ENCODE data around the gene RPS24. TPM values are rescaled to one million over a fixed set of nuclear protein-coding genes. Genes with fewer than 3 reads are reported as not detected.

RPS24 gene
- total RNA-seq, 1 experiment from 2014 or later, result 9,576 TPM

DNA sequence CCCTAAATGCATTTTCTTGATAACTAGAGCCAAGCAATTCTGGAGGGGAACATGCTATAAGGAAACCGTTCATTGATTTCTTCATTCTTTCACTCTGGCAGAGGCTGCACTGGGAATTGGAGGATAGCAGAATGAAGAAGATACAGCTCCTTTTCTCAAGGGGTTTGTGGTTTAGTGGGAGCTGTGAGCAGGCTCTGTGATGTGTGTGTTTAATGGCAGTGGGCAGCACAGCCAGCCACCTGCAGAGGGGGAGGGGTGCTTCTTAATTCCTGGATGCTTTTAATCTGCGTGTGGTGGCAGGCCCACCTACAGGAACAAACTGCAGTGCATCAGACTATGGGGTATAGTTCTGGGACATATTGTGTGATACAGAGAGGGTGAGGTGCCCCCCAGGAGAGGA, 31.9 kb downstream of the RPS24 start:
- Histone ChIP-seq H3F3A (ENCODE audit: low read length, unreplicated experiment) (no peaks in the 10 kb centered on the region), H4K20me1 (ENCODE audit: low read length) (no peaks in the 10 kb centered on the region)
- DNase-seq, result no peak

DNA sequence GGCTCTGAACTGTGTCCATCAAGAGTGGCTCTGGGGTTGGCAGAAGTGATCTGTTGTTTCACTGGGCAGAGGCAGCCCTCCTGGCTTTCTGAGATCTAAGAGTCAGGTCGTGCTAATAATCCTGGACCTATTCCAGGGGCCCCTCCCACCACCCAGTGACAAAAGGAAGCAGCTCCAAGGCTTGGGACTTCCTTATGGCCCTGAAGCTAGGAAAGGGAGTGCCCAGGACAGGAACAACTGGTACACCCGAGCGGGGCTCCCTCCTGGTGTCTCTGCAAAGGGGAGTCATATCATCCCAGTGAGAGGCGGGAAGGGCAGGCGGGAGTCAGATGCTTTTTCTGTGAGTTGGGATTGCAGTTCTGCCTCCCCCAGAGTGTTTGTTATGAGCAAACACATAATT, 32.3 kb downstream of the RPS24 start:
- CTCF ChIA-PET, result interaction anchor here (0.6 kb wide), 1 partner anchor 16 kb away, joined by 4 read pairs; no protein-coding TSS in a partner anchor
- no peaks in the 10 kb centered on the region for H4K20me1 ChIP-seq (ENCODE audit: low read length)
- no peaks in the 10 kb centered on the region for H3K36me3 ChIP-seq (ENCODE audit: low read depth, low read length)

More for the DNA sequence above, 31.9 kb downstream of the RPS24 start:
- H3K9me3 ChIP-seq (ENCODE audit: low read length), result no peaks in the 10 kb centered on the region
- peaks cover 5% of the 10 kb centered on the region; the same call in 1 of the 2 replicates for H3K4me1 ChIP-seq (ENCODE audit: insufficient read depth, low read length)
- intact Hi-C loops (cut with micrococcal nuclease), result no loop called here
- CTCF ChIA-PET, result interaction anchor here (0.6 kb wide), 1 partner anchor 15 kb away, joined by 4 read pairs; no protein-coding TSS in a partner anchor
- H3K36me3 ChIP-seq (ENCODE audit: low read depth, low read length), result no peaks in the 10 kb centered on the region
- H3K9ac ChIP-seq (ENCODE audit: low read length), result no peak overlapping the region
- ATAC-seq, result no peak; the same call in 1 of the 2 replicates
- BruUV-seq (replicated peaks), result no TSS peak
- H2AFZ ChIP-seq (ENCODE audit: low read length), result no peak overlapping the region
- H3K4me2 ChIP-seq (ENCODE audit: low read length), result no peak overlapping the region
- no peak overlapping the region for H3K4me3 ChIP-seq (ENCODE audit: low read length)
- no peaks in the 10 kb centered on the region for H3K27me3 ChIP-seq (ENCODE audit: low read length)
- H3K27ac ChIP-seq (ENCODE audit: low read length), result no peak overlapping the region
- POLR2A ChIA-PET (ENCODE audit: unreplicated experiment), result no interaction called here
- TF ChIP-seq EZH2 (IDR thresholded peaks at IDR 0.05; ENCODE audit: low read length, unreplicated experiment) (no peak), EZH2phosphoT487 (IDR thresholded peaks at IDR 0.05; ENCODE audit: borderline replicate concordance, low read length) (no peak)
- TF ChIP-seq, protein P1, sequence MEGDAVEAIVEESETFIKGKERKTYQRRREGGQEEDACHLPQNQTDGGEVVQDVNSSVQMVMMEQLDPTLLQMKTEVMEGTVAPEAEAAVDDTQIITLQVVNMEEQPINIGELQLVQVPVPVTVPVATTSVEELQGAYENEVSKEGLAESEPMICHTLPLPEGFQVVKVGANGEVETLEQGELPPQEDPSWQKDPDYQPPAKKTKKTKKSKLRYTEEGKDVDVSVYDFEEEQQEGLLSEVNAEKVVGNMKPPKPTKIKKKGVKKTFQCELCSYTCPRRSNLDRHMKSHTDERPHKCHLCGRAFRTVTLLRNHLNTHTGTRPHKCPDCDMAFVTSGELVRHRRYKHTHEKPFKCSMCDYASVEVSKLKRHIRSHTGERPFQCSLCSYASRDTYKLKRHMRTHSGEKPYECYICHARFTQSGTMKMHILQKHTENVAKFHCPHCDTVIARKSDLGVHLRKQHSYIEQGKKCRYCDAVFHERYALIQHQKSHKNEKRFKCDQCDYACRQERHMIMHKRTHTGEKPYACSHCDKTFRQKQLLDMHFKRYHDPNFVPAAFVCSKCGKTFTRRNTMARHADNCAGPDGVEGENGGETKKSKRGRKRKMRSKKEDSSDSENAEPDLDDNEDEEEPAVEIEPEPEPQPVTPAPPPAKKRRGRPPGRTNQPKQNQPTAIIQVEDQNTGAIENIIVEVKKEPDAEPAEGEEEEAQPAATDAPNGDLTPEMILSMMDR (conservative IDR thresholded peaks at IDR 0.05; ENCODE audit: low read depth, low read length), result no peak
- H3K79me2 ChIP-seq (ENCODE audit: low read length), result no peaks in the 10 kb centered on the region
- H3K9me2 ChIP-seq (replicated peaks; ENCODE audit: low read length), result 0 out of 2 replicates have a peak, but pooled peaks cover 3% of the 10 kb centered on the region

More for the DNA sequence above, 32.3 kb downstream of the RPS24 start:
- BruUV-seq (replicated peaks), result no TSS peak
- no peak overlapping the region for H3K27ac ChIP-seq (ENCODE audit: low read length)
- H2AFZ ChIP-seq (ENCODE audit: low read length), result no peak overlapping the region
- POLR2A ChIA-PET (ENCODE audit: unreplicated experiment), result no interaction called here
- intact Hi-C loops (cut with micrococcal nuclease), result no loop called here
- no peaks in the 10 kb centered on the region for H3F3A ChIP-seq (ENCODE audit: low read length, unreplicated experiment)
- no peak overlapping the region for H3K9ac ChIP-seq (ENCODE audit: low read length)
- H3K9me3 ChIP-seq (ENCODE audit: low read length), result no peaks in the 10 kb centered on the region
- no peaks in the 10 kb centered on the region for H3K79me2 ChIP-seq (ENCODE audit: low read length)
- peak; percentile 73 for DNase-seq
- no peak overlapping the region for H3K4me2 ChIP-seq (ENCODE audit: low read length)
- H3K4me1 ChIP-seq (ENCODE audit: insufficient read depth, low read length), result peaks cover 5% of the 10 kb centered on the region; the same call in 1 of the 2 replicates
- H3K27me3 ChIP-seq (ENCODE audit: low read length), result no peaks in the 10 kb centered on the region
- TF ChIP-seq EZH2 (IDR thresholded peaks at IDR 0.05; ENCODE audit: low read length, unreplicated experiment) (no peak), EZH2phosphoT487 (IDR thresholded peaks at IDR 0.05; ENCODE audit: borderline replicate concordance, low read length) (no peak)
- TF ChIP-seq, protein P1 (conservative IDR thresholded peaks at IDR 0.05; ENCODE audit: low read depth, low read length), result no peak
- ATAC-seq, result peak; percentile 66
- H3K4me3 ChIP-seq (ENCODE audit: low read length), result no peak overlapping the region
- 0 out of 2 replicates have a peak, but pooled peaks cover 3% of the 10 kb centered on the region for H3K9me2 ChIP-seq (replicated peaks; ENCODE audit: low read length)

All from PC-3 (cell line).